HG02798 (cell line): ENCODE results near the gene RAB12.
"Not testable (repeated sequence)": the region's sequence is repeated elsewhere in the genome, so short reads cannot be mapped to it uniquely, and the experiment has no call there.

Experiments used
- ATAC-seq: cut with Tn5 transposase; IDR thresholded peaks from one replicate; pipeline ENCODE4 v1.9.1; 2021; ENCODE audit warnings: mild to moderate bottlenecking; ENCODE audit not compliant: unreplicated experiment, poor library complexity

RAB12 gene

DNA sequence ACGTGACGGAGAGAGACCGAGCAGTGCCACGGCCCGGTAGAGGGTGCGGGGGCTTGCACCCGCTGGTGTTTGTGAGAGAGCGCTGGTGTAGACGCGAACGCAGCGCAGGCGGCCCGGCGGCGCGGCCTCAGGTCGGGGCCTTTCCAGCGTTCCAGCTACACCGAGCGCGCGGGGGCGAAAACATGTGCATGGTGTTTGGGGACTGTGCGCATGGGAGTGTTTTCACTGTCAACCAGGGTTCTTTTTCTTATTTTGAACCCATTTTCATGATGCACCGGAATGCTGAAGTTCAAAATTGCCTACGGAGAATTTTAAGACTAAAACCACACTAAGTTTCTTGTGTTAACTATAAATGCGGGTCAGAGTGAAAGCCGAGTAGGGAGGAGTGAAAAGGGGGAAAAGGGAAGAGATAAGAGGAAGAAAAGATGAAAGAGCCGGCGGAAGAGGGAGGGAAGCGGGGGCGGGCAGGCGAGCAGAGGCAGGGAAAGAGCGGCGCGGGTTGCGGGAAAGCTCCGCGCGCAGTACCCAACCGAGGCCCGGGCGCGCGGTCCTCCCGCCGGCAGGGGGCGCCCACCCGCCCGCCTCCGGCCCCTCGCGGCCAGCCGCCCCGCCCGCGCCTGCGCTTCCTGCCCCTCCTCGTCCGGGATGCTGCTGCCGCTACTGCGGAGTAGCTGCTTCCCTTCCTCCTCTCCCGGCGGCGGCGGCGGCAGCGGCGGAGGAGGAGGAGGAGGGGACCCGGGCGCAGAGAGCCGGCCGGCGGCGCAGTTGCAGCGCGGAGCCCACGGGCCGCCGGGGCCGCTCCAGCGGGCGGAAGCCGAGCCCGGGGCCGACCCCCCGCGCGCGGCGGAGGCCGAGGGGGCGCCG is at the start of gene RAB12:
RAB12 (plus strand) TSS at position 643 of the 864 bp plus-strand sequence; CDS start at position 646, 3 bp downstream.
- ATAC-seq, result peak; percentile 77

- ATAC-seq, result no peak
These were observed 49.5 kb upstream of the RAB12 start for GRCh38 chr18:8559612-8560186.

GRCh38 chr18:8561123-8561910 is 47.9 kb upstream of the RAB12 start:
- no peak for ATAC-seq

DNA sequence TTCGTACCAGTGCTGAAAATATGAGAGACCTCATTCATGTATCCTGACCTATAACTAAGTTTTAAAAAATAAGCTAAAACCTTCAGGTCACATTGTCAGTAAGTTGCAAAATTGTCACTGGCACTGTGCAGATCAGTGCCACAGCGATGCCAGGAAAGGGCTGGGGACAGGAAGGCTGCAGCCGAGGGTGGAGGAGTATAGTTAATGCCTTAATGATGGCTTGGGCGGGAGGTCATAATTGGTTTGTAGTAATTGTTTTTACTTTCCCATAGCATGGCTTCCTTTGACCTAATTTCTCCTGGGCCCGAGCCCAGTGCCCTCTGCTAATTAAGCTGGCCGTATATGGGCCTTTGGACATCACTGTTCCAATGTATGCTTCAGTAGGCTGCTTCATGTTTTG is 47.2 kb upstream of the RAB12 start:
- ATAC-seq, result no peak

DNA sequence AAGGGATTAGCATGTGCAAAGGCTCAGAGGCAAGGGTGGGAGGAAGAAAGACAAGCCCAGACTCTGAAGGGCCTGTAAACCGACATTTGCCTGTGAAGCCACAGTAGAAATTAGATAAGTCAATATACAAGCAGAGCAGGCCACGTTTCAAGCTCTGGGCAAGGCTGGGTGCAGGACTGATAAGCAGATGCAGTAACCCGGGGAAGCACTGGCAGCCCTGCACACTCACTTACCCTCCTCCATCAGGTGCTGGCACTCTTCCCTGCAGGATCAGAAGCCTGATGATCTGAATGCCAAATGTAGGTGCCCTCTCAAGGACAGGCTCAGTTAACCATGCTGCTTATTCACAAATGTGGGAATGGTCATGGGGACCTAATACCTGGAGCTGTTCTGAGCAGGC is 46.3 kb upstream of the RAB12 start:
- no peak for ATAC-seq

DNA sequence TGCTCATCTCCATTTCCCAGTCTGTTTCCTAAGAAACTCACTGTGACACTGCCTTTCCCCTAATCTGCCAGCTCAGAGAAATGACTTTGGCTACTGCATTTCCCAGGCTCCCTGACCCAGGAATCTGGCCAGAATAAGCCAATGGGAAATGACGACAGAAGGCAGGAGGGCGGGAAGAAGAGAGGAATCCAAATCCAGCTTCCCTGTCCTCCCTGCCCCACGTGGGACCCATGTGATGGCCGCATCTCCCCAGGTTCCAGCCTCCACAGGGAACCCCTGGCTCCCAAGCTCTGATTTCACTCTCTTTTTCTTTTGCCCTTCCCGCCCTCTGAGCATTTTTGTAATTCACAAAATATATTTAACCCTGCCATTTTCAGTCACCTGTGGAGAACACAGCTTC is 37.8 kb upstream of the RAB12 start:
- no peak for ATAC-seq

- ATAC-seq, result not testable (repeated sequence)
These were observed 35.5 kb upstream of the RAB12 start for GRCh38 chr18:8573766-8574165.

- no peak for ATAC-seq
These were observed 24.4 kb upstream of the RAB12 start for GRCh38 chr18:8584798-8585197.

GRCh38 chr18:8586941-8587340 is 22.3 kb upstream of the RAB12 start:
- ATAC-seq, result no peak

- no peak for ATAC-seq
These were observed 13.8 kb upstream of the RAB12 start for GRCh38 chr18:8595445-8595844.

- ATAC-seq, result peak; percentile 64
These were observed 7.8 kb upstream of the RAB12 start for GRCh38 chr18:8601277-8602032.

DNA sequence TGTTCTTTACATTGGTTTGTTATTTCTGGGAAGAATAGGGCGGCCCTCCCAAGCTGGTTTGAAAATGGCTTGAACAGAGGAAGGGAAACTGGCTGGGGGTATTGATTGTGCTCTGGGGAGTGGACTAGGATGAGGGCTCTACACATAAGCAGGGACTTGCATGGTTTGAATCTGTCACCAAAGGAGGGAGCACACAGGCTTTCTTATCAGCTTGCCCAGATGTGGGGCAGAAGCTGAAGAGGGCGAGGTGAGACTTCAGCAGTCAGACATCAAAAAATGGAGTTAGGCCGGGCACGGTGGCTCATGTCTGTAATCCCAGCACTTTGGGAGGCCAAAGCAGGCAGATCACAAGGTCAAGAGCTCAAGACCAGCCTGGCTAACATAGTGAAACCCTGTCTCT is 7.2 kb upstream of the RAB12 start:
- peak; percentile 28 for ATAC-seq

- ATAC-seq, result no peak
These were observed 6.7 kb upstream of the RAB12 start for GRCh38 chr18:8602557-8602956.

DNA sequence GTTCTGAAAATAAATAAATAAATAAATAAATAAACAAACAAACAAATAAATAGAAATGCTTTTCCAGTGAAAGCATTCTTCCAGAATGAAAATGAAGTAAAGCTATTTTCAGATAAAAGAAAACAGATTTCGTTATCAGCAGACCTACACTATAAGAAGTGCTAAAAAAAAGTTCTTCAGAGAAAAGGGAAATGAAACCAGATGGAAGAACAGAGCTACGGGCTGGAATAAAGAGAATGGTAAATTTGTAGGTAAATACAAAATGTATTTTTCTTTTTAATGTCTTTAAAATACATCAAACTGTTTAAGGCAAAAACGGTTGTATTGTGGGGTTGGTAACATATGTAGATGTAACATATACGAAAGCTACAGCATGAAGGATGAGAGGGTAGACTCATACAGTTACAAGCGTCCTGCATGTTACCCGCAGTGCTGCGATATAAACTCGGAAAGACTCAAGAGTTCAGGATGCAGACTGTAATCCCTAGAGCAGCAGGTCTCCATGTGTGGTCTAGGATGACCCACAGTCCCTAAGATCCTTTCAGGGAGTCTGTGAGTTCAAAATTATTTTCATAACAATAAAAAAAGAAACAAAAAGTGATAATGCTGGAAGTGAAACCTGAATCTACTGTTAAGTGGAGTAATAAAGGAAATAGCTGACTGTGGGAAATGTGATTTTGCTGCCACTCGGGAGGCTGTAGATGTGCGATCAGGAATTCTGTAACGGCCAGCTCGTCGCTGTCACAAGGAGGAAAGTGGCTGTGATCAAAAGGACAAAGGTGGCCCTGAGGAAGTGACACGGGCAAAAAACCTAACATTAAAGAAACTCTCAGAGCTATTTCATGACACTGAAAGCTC is 5.3 kb upstream of the RAB12 start:
- ATAC-seq, result peak; percentile 17

GRCh38 chr18:8605974-8606373 is 3.3 kb upstream of the RAB12 start:
- no peak for ATAC-seq

DNA sequence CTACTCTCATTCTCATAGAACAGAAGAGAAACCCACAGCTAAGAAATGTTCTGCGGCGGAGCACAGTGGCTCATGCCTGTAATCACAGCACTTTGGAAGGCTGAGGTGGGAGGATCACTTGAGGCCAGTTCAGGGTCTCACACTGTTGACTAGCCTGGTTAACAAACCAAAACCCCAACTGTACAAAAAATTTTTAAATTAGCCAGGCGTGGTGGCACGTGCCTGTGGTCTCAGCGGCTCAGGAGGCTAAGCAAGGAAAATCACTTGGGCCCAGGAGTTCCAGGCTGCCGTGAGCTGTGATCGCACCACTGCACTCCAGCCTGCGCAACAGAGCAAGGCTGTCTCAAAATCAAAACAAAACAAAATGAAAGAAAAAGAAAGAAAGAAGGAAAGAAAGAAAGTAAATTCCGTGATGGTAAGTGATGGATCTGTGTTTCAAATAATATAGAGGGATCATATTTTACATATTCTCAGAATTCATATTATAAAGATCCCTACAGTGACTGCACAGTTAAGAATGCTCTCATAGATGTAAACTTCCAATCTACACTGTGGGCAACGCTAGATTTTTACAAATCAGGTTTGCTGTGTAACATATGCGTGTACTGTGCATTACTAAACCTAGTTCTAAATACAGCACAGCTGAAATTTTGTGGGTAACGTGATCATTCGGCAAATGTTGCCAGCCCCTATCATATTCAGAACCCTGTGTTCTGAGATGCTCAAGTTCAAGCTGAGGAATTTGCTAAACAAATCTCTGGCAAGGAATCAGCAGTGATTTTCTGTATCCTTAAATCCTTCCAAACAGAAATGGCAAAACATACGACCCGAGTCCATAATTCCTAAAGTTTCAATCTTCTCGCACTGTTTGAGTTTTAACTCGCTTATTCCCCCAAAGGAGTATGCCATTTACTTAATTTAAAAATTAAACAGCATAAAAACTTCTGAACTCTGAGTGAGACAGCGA is 1.2 kb upstream of the RAB12 start:
- peak; percentile 20 for ATAC-seq

- peak; percentile 11 for ATAC-seq
These were observed 622 bp downstream of the RAB12 start for GRCh38 chr18:8609659-8610458.

- ATAC-seq, result no peak
These were observed 1.2 kb downstream of the RAB12 start for GRCh38 chr18:8610459-8610851.
